ENCODE measurements around the gene ANKRD49.

- TF ChIP-seq, protein P1, sequence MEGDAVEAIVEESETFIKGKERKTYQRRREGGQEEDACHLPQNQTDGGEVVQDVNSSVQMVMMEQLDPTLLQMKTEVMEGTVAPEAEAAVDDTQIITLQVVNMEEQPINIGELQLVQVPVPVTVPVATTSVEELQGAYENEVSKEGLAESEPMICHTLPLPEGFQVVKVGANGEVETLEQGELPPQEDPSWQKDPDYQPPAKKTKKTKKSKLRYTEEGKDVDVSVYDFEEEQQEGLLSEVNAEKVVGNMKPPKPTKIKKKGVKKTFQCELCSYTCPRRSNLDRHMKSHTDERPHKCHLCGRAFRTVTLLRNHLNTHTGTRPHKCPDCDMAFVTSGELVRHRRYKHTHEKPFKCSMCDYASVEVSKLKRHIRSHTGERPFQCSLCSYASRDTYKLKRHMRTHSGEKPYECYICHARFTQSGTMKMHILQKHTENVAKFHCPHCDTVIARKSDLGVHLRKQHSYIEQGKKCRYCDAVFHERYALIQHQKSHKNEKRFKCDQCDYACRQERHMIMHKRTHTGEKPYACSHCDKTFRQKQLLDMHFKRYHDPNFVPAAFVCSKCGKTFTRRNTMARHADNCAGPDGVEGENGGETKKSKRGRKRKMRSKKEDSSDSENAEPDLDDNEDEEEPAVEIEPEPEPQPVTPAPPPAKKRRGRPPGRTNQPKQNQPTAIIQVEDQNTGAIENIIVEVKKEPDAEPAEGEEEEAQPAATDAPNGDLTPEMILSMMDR (conservative IDR thresholded peaks at IDR 0.05; ENCODE audit: low read depth, low read length): no peak
- no peak for TF ChIP-seq BHLHE40 (IDR thresholded peaks at IDR 0.05; ENCODE audit: low read depth, low read length)
- no peak for TF ChIP-seq MAFK (IDR thresholded peaks at IDR 0.05; ENCODE audit: low read depth, low read length)
- TF ChIP-seq MXI1 (IDR thresholded peaks at IDR 0.05; ENCODE audit: borderline replicate concordance, low read depth, low read length): no peak
- no peak for TF ChIP-seq NFE2L2 (IDR thresholded peaks at IDR 0.05; ENCODE audit: low read depth, low read length)
- TF ChIP-seq SMC3 (IDR thresholded peaks at IDR 0.05; ENCODE audit: low read depth, low read length): no peak
- no peak for TF ChIP-seq POLR2A (IDR thresholded peaks at IDR 0.05; ENCODE audit: low read depth, low read length)
These were observed 32.0 kb downstream of the ANKRD49 start for GRCh38 chr11:94525546-94526324.

Measured in IMR-90 (cell line).